Measurements from ENCODE around the gene LYPLAL1. TPM values are rescaled to one million over a fixed set of nuclear protein-coding genes. Genes with fewer than 3 reads are reported as not detected.

The LYPLAL1 gene
- total and polyA plus RNA-seq, 2 of the 13 experiments (the other 11 are each of a cell fraction or from before 2014, with no cell fraction given) = 17.0 to 31.6 TPM

DNA sequence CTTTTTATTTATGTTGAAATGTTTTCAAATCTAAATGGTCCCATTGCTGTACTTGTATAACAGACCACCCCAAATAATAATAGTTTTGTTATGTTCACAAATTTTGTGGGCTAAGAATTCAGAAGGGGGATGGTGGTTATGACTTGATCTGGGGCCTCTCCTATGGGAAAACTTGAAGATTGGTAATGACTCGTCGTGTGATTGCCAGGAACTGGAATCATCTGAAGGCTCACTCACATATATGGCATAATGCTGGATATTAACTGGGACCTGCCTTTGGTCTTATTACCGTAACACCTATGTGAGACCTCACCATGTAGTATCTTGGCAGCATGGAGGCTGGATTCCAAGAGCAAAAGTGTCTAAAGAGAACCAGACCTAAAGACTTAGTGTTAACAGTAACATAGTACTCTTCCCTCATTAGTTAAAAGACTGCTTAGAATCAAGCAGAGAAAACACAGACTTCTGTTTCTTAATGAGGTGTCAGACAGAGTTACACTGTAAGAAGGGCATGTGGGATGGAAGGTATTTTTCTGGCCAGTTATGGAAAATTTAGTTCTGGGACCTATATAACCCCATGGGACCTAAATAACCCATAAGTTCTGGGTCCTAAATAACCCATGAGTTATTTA is 11.9 kb downstream of the LYPLAL1 start:
- ATAC-seq (no peak), FAIRE-seq (no peak), DNase-seq (ENCODE audit: low spot score) (no peak)
- ChIA-PET POLR2A (no interaction called here), CTCF (ENCODE audit: low intra/inter-chr PET ratio, low total read pairs) (no interaction called here)
- in situ Hi-C loops (cut with HindIII; ENCODE audit: extremely low pct_ligation_motif_present, low pct_unique_long_range_greater_than_20kb) = no loop called here
- 100% methylated on average over 3 of the region's 3 CpGs for WGBS (ENCODE audit: low lambda C conversion rate)
- H2AFZ ChIP-seq (ENCODE audit: low read length) = no peak overlapping the region
- no peaks in the 10 kb centered on the region for H3K27me3 ChIP-seq (ENCODE audit: control insufficient read depth in 1 of 2, insufficient read depth in 2 of 2, low read length in 2 of 2)
- H3K4me2 ChIP-seq (ENCODE audit: low read depth, low read length) = no peak overlapping the region
- peaks cover 0 to 6% of the 10 kb centered on the region in 2 experiments; a peak in 1 of 5 replicates for H3K36me3 ChIP-seq (replicated peaks in 1 of 2; ENCODE audit: control insufficient read depth in 1 of 2, insufficient read depth in 2 of 2, low read length in 2 of 2)
- H3K9me3 ChIP-seq (ENCODE audit: low read length) = no peaks in the 10 kb centered on the region
- no TSS peak for BruUV-seq (replicated peaks)
- peaks cover 14% of the 10 kb centered on the region; the same call in 1 of the 2 replicates for H3K4me1 ChIP-seq (ENCODE audit: insufficient read depth, low read length)
- no peak overlapping the region for H3K27ac ChIP-seq (ENCODE audit: extremely low read length, insufficient read depth, low read length)
- no peaks in the 10 kb centered on the region for H4K20me1 ChIP-seq (ENCODE audit: insufficient read depth, low read length)
- no peak overlapping the region for H3K4me3 ChIP-seq (replicated peaks in 1 of 3; ENCODE audit: insufficient read depth in 1 of 3, low read depth in 2 of 3, low read length in 3 of 3)
- intact Hi-C loops (cut with micrococcal nuclease; ENCODE audit: unreplicated experiment) = no loop called here
- H3K9ac ChIP-seq (ENCODE audit: insufficient read depth, low read depth, low read length) = no peak overlapping the region
- TF ChIP-seq KDM5B (CRISPR knock-in tag; IDR thresholded peaks at IDR 0.05; ENCODE audit: borderline replicate concordance) (no peak), CAMTA2 (CRISPR knock-in tag; IDR thresholded peaks at IDR 0.05; ENCODE audit: borderline replicate concordance) (no peak), ZIK1 (CRISPR knock-in tag; IDR thresholded peaks at IDR 0.05; ENCODE audit: borderline replicate concordance, low read depth) (no peak), HNF4A (CRISPR knock-in tag; IDR thresholded peaks at IDR 0.05) (no peak), LCORL (IDR thresholded peaks at IDR 0.05) (no peak), LCORL (CRISPR knock-in tag; IDR thresholded peaks at IDR 0.05) (no peak), SRSF9 (IDR thresholded peaks at IDR 0.05; ENCODE audit: borderline replicate concordance, insufficient read depth, low read depth, low read length, poor library complexity, severe bottlenecking) (no peak), ZC3H13 (CRISPR knock-in tag; IDR thresholded peaks at IDR 0.05) (no peak), ZNF510 (CRISPR knock-in tag; IDR thresholded peaks at IDR 0.05; ENCODE audit: low read depth) (no peak)
- TF ChIP-seq, protein P1, sequence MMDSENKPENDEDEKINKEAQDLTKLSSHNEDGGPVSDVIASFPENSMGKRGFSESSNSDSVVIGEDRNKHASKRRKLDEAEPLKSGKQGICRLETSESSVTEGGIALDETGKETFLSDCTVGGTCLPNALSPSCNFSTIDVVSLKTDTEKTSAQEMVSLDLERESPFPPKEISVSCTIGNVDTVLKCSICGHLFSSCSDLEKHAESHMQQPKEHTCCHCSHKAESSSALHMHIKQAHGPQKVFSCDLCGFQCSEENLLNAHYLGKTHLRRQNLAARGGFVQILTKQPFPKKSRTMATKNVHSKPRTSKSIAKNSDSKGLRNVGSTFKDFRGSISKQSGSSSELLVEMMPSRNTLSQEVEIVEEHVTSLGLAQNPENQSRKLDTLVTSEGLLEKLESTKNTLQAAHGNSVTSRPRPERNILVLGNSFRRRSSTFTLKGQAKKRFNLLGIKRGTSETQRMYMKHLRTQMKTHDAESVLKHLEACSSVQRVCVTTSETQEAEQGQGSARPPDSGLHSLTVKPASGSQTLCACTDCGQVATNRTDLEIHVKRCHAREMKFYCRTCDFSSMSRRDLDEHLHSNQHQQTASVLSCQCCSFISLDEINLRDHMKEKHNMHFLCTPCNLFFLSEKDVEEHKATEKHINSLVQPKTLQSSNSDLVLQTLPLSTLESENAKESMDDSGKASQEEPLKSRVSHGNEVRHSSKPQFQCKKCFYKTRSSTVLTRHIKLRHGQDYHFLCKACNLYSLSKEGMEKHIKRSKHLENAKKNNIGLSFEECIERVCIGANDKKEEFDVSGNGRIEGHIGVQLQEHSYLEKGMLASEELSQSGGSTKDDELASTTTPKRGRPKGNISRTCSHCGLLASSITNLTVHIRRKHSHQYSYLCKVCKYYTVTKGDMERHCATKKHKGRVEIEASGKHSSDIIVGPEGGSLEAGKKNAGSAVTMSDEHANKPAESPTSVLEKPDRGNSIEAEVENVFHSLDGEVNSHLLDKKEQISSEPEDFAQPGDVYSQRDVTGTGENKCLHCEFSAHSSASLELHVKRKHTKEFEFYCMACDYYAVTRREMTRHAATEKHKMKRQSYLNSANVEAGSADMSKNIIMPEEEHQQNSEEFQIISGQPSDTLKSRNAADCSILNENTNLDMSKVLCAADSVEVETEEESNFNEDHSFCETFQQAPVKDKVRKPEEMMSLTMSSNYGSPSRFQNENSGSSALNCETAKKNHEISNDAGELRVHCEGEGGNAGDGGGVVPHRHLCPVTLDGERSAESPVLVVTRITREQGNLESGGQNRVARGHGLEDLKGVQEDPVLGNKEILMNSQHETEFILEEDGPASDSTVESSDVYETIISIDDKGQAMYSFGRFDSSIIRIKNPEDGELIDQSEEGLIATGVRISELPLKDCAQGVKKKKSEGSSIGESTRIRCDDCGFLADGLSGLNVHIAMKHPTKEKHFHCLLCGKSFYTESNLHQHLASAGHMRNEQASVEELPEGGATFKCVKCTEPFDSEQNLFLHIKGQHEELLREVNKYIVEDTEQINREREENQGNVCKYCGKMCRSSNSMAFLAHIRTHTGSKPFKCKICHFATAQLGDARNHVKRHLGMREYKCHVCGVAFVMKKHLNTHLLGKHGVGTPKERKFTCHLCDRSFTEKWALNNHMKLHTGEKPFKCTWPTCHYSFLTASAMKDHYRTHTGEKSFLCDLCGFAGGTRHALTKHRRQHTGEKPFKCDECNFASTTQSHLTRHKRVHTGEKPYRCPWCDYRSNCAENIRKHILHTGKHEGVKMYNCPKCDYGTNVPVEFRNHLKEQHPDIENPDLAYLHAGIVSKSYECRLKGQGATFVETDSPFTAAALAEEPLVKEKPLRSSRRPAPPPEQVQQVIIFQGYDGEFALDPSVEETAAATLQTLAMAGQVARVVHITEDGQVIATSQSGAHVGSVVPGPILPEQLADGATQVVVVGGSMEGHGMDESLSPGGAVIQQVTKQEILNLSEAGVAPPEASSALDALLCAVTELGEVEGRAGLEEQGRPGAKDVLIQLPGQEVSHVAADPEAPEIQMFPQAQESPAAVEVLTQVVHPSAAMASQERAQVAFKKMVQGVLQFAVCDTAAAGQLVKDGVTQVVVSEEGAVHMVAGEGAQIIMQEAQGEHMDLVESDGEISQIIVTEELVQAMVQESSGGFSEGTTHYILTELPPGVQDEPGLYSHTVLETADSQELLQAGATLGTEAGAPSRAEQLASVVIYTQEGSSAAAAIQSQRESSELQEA (CRISPR knock-in tag; IDR thresholded peaks at IDR 0.05; ENCODE audit: not compliant biosample characterization) = no peak
- H3K79me2 ChIP-seq (ENCODE audit: insufficient read depth, low read length) = peaks cover 40% of the 10 kb centered on the region
